Muscle layer of duodenum (tissue), 2 donors: ENCODE measurements around the gene RFX4.

Experiments
- H3K27ac ChIP-seq: one replicate; pipeline ENCODE4 v1.7.0; 2013; ENCODE audit warnings: mild to moderate bottlenecking, low read length
- H3K27me3 ChIP-seq: one replicate; pipeline ENCODE4 v1.7.0; 2013; ENCODE audit warnings: low read depth, mild to moderate bottlenecking, control low read depth, low read length
- H3K36me3 ChIP-seq, 2 donors: one replicate each; pipeline ENCODE4 v1.7.0; 2013; ENCODE audit warnings: low read length in 2 of 2, control low read depth in 1 of 2, mild to moderate bottlenecking in 1 of 2; ENCODE audit not compliant: insufficient read depth in 2 of 2, control insufficient read depth in 1 of 2
- H3K4me1 ChIP-seq, 2 donors: one replicate each; pipeline ENCODE4 v1.7.0; 2013; ENCODE audit warnings: low read length in 2 of 2, mild to moderate bottlenecking in 2 of 2, control low read depth in 1 of 2, moderate library complexity in 1 of 2; ENCODE audit not compliant: insufficient read depth in 2 of 2, control insufficient read depth in 1 of 2
- H3K4me3 ChIP-seq, 2 donors: one replicate each; pipeline ENCODE4 v1.7.0; 2013; ENCODE audit warnings: low read length in 2 of 2, low read depth in 1 of 2, mild to moderate bottlenecking in 1 of 2
- H3K9me3 ChIP-seq, 2 donors: one replicate each; pipeline ENCODE4 v1.7.0; 2013; ENCODE audit warnings: low read length in 2 of 2, control low read depth in 1 of 2, mild to moderate bottlenecking in 1 of 2; ENCODE audit not compliant: control insufficient read depth in 1 of 2
- donor health status: healthy.

Gene RFX4

GRCh38 chr12:106740818-106741217 is 158.0 kb downstream of the RFX4 start:
- Histone ChIP-seq H3K36me3 (no peaks in the 10 kb centered on the region), H3K27ac (no peak overlapping the region), H3K9me3 (no peaks in the 10 kb centered on the region), H3K27me3 (no peaks in the 10 kb centered on the region), H3K4me3 (no peak overlapping the region), H3K4me1 (no peaks in the 10 kb centered on the region)

GRCh38 chr12:106741247-106741646 is 158.4 kb downstream of the RFX4 start:
- Histone ChIP-seq H3K27me3 (no peaks in the 10 kb centered on the region), H3K36me3 (no peaks in the 10 kb centered on the region)

GRCh38 chr12:106743270-106743988 is 160.6 kb downstream of the RFX4 start:
- no peaks in the 10 kb centered on the region for H3K36me3 ChIP-seq
- no peaks in the 10 kb centered on the region for H3K4me1 ChIP-seq
- no peak overlapping the region for H3K27ac ChIP-seq
- H3K4me3 ChIP-seq, result no peak overlapping the region
- no peaks in the 10 kb centered on the region for H3K9me3 ChIP-seq
- H3K27me3 ChIP-seq, result no peaks in the 10 kb centered on the region

More at GRCh38 chr12:106741247-106741646, 158.4 kb downstream of the RFX4 start:
- no peak overlapping the region for H3K27ac ChIP-seq
- H3K9me3 ChIP-seq, result no peaks in the 10 kb centered on the region
- no peak overlapping the region for H3K4me3 ChIP-seq
- H3K4me1 ChIP-seq, result no peaks in the 10 kb centered on the region

- Histone ChIP-seq H3K9me3 (no peaks in the 10 kb centered on the region), H3K27ac (no peak overlapping the region), H3K27me3 (no peaks in the 10 kb centered on the region), H3K4me3 (no peak overlapping the region), H3K36me3 (no peaks in the 10 kb centered on the region), H3K4me1 (no peaks in the 10 kb centered on the region)
Observed at GRCh38 chr12:106744600-106744999, 161.8 kb downstream of the RFX4 start.

- H3K36me3 ChIP-seq, result no peaks in the 10 kb centered on the region
- no peaks in the 10 kb centered on the region for H3K4me1 ChIP-seq
- H3K27me3 ChIP-seq, result no peaks in the 10 kb centered on the region
- no peaks in the 10 kb centered on the region for H3K9me3 ChIP-seq
- H3K27ac ChIP-seq, result no peak overlapping the region
- no peak overlapping the region for H3K4me3 ChIP-seq
Observed at GRCh38 chr12:106745181-106745745, 162.5 kb downstream of the RFX4 start.

GRCh38 chr12:106747973-106748436 is 165.2 kb downstream of the RFX4 start:
- Histone ChIP-seq H3K36me3 (no peaks in the 10 kb centered on the region), H3K27me3 (no peaks in the 10 kb centered on the region), H3K4me1 (no peaks in the 10 kb centered on the region), H3K9me3 (no peaks in the 10 kb centered on the region), H3K4me3 (no peak overlapping the region), H3K27ac (no peak overlapping the region)

GRCh38 chr12:106750524-106750923 is 167.7 kb downstream of the RFX4 start:
- H3K4me3 ChIP-seq, result no peak overlapping the region
- no peaks in the 10 kb centered on the region for H3K27me3 ChIP-seq
- no peaks in the 10 kb centered on the region for H3K9me3 ChIP-seq

GRCh38 chr12:106753526-106753925 is 170.7 kb downstream of the RFX4 start:
- no peak overlapping the region for H3K4me3 ChIP-seq
- H3K9me3 ChIP-seq, result no peaks in the 10 kb centered on the region
- H3K36me3 ChIP-seq, result no peaks in the 10 kb centered on the region
- no peaks in the 10 kb centered on the region for H3K4me1 ChIP-seq
- H3K27me3 ChIP-seq, result no peaks in the 10 kb centered on the region
- H3K27ac ChIP-seq, result no peak overlapping the region

More at GRCh38 chr12:106750524-106750923, 167.7 kb downstream of the RFX4 start:
- no peak overlapping the region for H3K27ac ChIP-seq
- no peaks in the 10 kb centered on the region for H3K4me1 ChIP-seq
- no peaks in the 10 kb centered on the region for H3K36me3 ChIP-seq

- H3K36me3 ChIP-seq, result no peaks in the 10 kb centered on the region
- peaks cover 0 to 5% of the 10 kb centered on the region in 2 donors for H3K4me1 ChIP-seq
- H3K27me3 ChIP-seq, result no peaks in the 10 kb centered on the region
- H3K27ac ChIP-seq, result no peak overlapping the region
- H3K4me3 ChIP-seq, result no peak overlapping the region
- H3K9me3 ChIP-seq, result no peaks in the 10 kb centered on the region
Observed at GRCh38 chr12:106754331-106754730, 171.5 kb downstream of the RFX4 start.

GRCh38 chr12:106757623-106758348 is 175.0 kb downstream of the RFX4 start:
- Histone ChIP-seq H3K36me3 (no peaks in the 10 kb centered on the region), H3K4me1 (peaks cover 0 to 10% of the 10 kb centered on the region in 2 donors), H3K27me3 (no peaks in the 10 kb centered on the region), H3K9me3 (no peaks in the 10 kb centered on the region), H3K4me3 (no peak overlapping the region), H3K27ac (no peak overlapping the region)

GRCh38 chr12:106758349-106759110 is 175.7 kb downstream of the RFX4 start:
- Histone ChIP-seq H3K27ac (peak overlapping the region; percentile 24), H3K4me3 (no peak overlapping the region), H3K36me3 (no peaks in the 10 kb centered on the region), H3K9me3 (no peaks in the 10 kb centered on the region), H3K4me1 (peaks cover 0 to 10% of the 10 kb centered on the region in 2 donors), H3K27me3 (no peaks in the 10 kb centered on the region)
